NB4 (cell line): ENCODE results near the gene SH3GLB2.

Experiments used
- DNase-seq: peaks from one replicate; pipeline ENCODE4 v3.0.0; 2010; ENCODE audit warnings: low read depth
- H3K4me3 ChIP-seq: one replicate; pipeline ENCODE4 v1.5.1; 2011; ENCODE audit warnings: mild to moderate bottlenecking, low read depth, low read length, moderate library complexity
- CTCF ChIP-seq: IDR thresholded peaks from one replicate; pipeline ENCODE4 v1.5.1; 2012; ENCODE audit warnings: low read depth, low read length
- MAX ChIP-seq: IDR thresholded peaks from 2 replicates; pipeline ENCODE4 v1.6.1; 2011; ENCODE audit warnings: low read depth, low read length
- MYC ChIP-seq: IDR thresholded peaks from 2 replicates; pipeline ENCODE4 v1.6.1; 2011; ENCODE audit warnings: low read depth, low read length
- POLR2A ChIP-seq: IDR thresholded peaks from 2 replicates; pipeline ENCODE4 v1.6.1; 2011; ENCODE audit warnings: mild to moderate bottlenecking; ENCODE audit not compliant: insufficient read length; ENCODE audit errors: extremely low read depth

The SH3GLB2 gene

GRCh38 chr9:129002992-129003391 is 25.1 kb downstream of the SH3GLB2 start:
- no peak overlapping the region for H3K4me3 ChIP-seq
- TF ChIP-seq MAX (no peak), POLR2A (no peak), MYC (no peak), CTCF (no peak)
- DNase-seq: no peak

- DNase-seq: no peak
- TF ChIP-seq POLR2A (no peak), MYC (no peak), MAX (no peak), CTCF (no peak)
- H3K4me3 ChIP-seq: no peak overlapping the region
Observed at GRCh38 chr9:129001504-129002325, 26.4 kb downstream of the SH3GLB2 start.

- TF ChIP-seq CTCF (no peak), POLR2A (no peak), MAX (no peak), MYC (no peak)
- H3K4me3 ChIP-seq: no peak overlapping the region
- no peak for DNase-seq
Observed at GRCh38 chr9:128999581-129000206, 28.4 kb downstream of the SH3GLB2 start.

- TF ChIP-seq CTCF (no peak), POLR2A (no peak), MAX (no peak)
- no peak overlapping the region for H3K4me3 ChIP-seq
- no peak for DNase-seq
Observed at GRCh38 chr9:128998462-128998861, 29.7 kb downstream of the SH3GLB2 start.

- no peak overlapping the region for H3K4me3 ChIP-seq
- TF ChIP-seq POLR2A (no peak), MAX (no peak), CTCF (no peak)
- DNase-seq: no peak
Observed at GRCh38 chr9:128995791-128996190, 32.3 kb downstream of the SH3GLB2 start.
